HEK293 (cell line): ENCODE data around the gene CDYL.

Source experiments
- CTCF ChIA-PET: fragments of 350-600 bp; formaldehyde crosslinking; extraction: SDS; loops from one replicate; lab custom pipeline; 2021; ENCODE audit warnings: antibody characterized with exemption; lab: Yijun Ruan, JAX
- POLR2A ChIA-PET: fragments of 300-600 bp; formaldehyde crosslinking; extraction: SDS; loops from one replicate; lab custom pipeline; 2020; ENCODE audit warnings: antibody characterized with exemption, inconsistent platforms; lab: Yijun Ruan, JAX
- H3K27ac ChIP-seq: fragments of 200-500 bp; sonication (Bioruptor generic); 2 replicates; pipeline ENCODE4 v1.5.1; 2014; ENCODE audit warnings: low read depth, low read length, control low read depth, inconsistent platforms; ENCODE audit errors: extremely low read depth
- H3K36me3 ChIP-seq, 2 experiments: fragments of 200-500 bp in 1 of 2; sonication (Bioruptor generic) in 1 of 2; 1 replicate in 1 of 2; 2 replicates in 1 of 2; pipeline ENCODE4 v1.5.1; 2014 to 2017; ENCODE audit warnings: inconsistent platforms in 2 of 2, low read length in 2 of 2; ENCODE audit not compliant: control insufficient read depth in 2 of 2, insufficient read depth in 1 of 2
- H3K4me1 ChIP-seq: fragments of 200-500 bp; sonication (Bioruptor generic); 2 replicates; pipeline ENCODE4 v1.5.1; 2014; ENCODE audit warnings: mild to moderate bottlenecking, low read length, inconsistent platforms; ENCODE audit not compliant: control insufficient read depth, insufficient read depth
- H3K4me3 ChIP-seq: 2 replicates; pipeline ENCODE4 v1.5.1; 2011; ENCODE audit warnings: low read depth, mild to moderate bottlenecking, control low read depth, low read length, moderate library complexity
- H3K9me3 ChIP-seq: fragments of 200-500 bp; sonication (Bioruptor generic); 2 replicates; pipeline ENCODE4 v1.5.1; 2014; ENCODE audit warnings: low read depth, low read length, inconsistent platforms; ENCODE audit not compliant: control insufficient read depth, insufficient read depth
- ATF2 ChIP-seq: fragments of 450-650 bp; formaldehyde crosslinking; IDR thresholded peaks from 2 replicates; pipeline ENCODE4 v1.5.1; 2016; ENCODE audit warnings: missing biosample characterization, missing genetic modification characterization, low read depth
- GFI1B ChIP-seq: fragments of 450-650 bp; formaldehyde crosslinking; IDR thresholded peaks from 2 replicates; pipeline ENCODE4 v1.5.1; 2016; ENCODE audit warnings: missing biosample characterization, missing genetic modification characterization
- ZBTB21 ChIP-seq: fragments of 450-650 bp; formaldehyde crosslinking; IDR thresholded peaks from 2 replicates; pipeline ENCODE4 v1.5.1; 2017; ENCODE audit warnings: missing biosample characterization, missing genetic modification characterization
- ZFP3 ChIP-seq: fragments of 450-650 bp; formaldehyde crosslinking; IDR thresholded peaks from 2 replicates; pipeline ENCODE4 v1.5.1; 2016; ENCODE audit warnings: low read depth, missing biosample characterization, missing genetic modification characterization
- ZFP69B ChIP-seq: fragments of 450-650 bp; formaldehyde crosslinking; IDR thresholded peaks from 2 replicates; pipeline ENCODE4 v1.5.1; 2016; ENCODE audit warnings: missing biosample characterization, missing genetic modification characterization
- ZNF121 ChIP-seq: fragments of 450-650 bp; formaldehyde crosslinking; IDR thresholded peaks from 2 replicates; pipeline ENCODE4 v1.5.1; 2016; ENCODE audit warnings: missing biosample characterization, missing genetic modification characterization
- ZNF169 ChIP-seq: fragments of 450-650 bp; formaldehyde crosslinking; IDR thresholded peaks from 2 replicates; pipeline ENCODE4 v1.5.1; 2016; ENCODE audit warnings: missing biosample characterization, missing genetic modification characterization
- ZNF175 ChIP-seq: fragments of 450-650 bp; formaldehyde crosslinking; IDR thresholded peaks from 2 replicates; pipeline ENCODE4 v1.5.1; 2016; ENCODE audit warnings: missing biosample characterization, missing genetic modification characterization
- ZNF530 ChIP-seq: fragments of 450-650 bp; formaldehyde crosslinking; IDR thresholded peaks from 2 replicates; pipeline ENCODE4 v1.5.1; 2016; ENCODE audit warnings: low read depth, missing biosample characterization, missing genetic modification characterization
- ZNF792 ChIP-seq: fragments of 450-650 bp; formaldehyde crosslinking; IDR thresholded peaks from 2 replicates; pipeline ENCODE4 v1.5.1; 2016; ENCODE audit warnings: missing biosample characterization, missing genetic modification characterization
- ZSCAN5A ChIP-seq: fragments of 450-650 bp; formaldehyde crosslinking; IDR thresholded peaks from 2 replicates; pipeline ENCODE4 v1.5.1; 2016; ENCODE audit warnings: missing biosample characterization, missing genetic modification characterization
- TF ChIP-seq, protein P1 (sequence below): fragments of 450-650 bp; formaldehyde crosslinking; conservative IDR thresholded peaks from 2 replicates; pipeline ENCODE4 v1.5.1; 2016; ENCODE audit warnings: low read depth, missing biosample characterization, missing genetic modification characterization
- TF ChIP-seq, protein P2 (sequence below): IDR thresholded peaks from 2 replicates; pipeline ENCODE4 v1.6.1; 2011; ENCODE audit warnings: mild to moderate bottlenecking, low read depth, low read length, borderline replicate concordance
- TF ChIP-seq, protein P3 (sequence below): fragments of 450-650 bp; IDR thresholded peaks from 2 replicates; pipeline ENCODE4 v1.5.1; 2018; ENCODE audit warnings: missing biosample characterization, missing genetic modification characterization
- TF ChIP-seq, protein P4 (sequence below): fragments of 450-650 bp; formaldehyde crosslinking; IDR thresholded peaks from 2 replicates; pipeline ENCODE4 v1.5.1; 2017; ENCODE audit warnings: missing biosample characterization, missing genetic modification characterization

CDYL gene

GRCh38 chr6:4820704-4821276 lies 44.6 kb downstream of the CDYL start:
- no peaks in the 10 kb centered on the region for H3K36me3 ChIP-seq
- ChIA-PET CTCF (interaction anchor here (0.6 to 1.2 kb wide), 4 partner anchors 16 to 210 kb away, joined by 3 to 4 read pairs (median 3); no protein-coding TSS in a partner anchor), POLR2A (no interaction called here)

DNA sequence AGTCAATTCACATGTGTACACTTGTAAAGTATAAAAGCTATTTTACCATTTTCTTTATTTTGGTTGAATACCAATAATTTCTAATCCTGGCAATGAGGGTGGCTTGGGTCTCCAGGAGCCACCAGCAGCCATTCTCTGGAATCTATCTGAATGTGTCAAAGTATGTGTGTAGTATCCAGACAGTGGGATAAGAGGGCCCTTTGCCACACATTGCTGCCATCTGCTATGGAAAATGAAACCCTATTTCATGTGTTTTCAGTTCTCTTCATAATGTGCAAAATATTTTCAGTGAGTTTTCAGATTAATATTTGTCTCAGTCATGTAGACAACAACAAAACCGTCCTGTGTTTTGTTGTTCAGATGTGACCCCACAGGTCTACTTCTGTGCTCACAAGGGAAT lies 46.3 kb downstream of the CDYL start:
- CTCF ChIA-PET, result interaction anchor here (1.0 to 1.5 kb wide), 2 partner anchors 11 to 26 kb away, joined by 3 to 4 read pairs; no protein-coding TSS in a partner anchor
- POLR2A ChIA-PET, result no interaction called here
- Histone ChIP-seq H3K9me3 (no peaks in the 10 kb centered on the region), H3K4me3 (no peak overlapping the region), H3K4me1 (no peaks in the 10 kb centered on the region), H3K36me3 (no peaks in the 10 kb centered on the region), H3K27ac (no peak overlapping the region)
- TF ChIP-seq, protein P1, sequence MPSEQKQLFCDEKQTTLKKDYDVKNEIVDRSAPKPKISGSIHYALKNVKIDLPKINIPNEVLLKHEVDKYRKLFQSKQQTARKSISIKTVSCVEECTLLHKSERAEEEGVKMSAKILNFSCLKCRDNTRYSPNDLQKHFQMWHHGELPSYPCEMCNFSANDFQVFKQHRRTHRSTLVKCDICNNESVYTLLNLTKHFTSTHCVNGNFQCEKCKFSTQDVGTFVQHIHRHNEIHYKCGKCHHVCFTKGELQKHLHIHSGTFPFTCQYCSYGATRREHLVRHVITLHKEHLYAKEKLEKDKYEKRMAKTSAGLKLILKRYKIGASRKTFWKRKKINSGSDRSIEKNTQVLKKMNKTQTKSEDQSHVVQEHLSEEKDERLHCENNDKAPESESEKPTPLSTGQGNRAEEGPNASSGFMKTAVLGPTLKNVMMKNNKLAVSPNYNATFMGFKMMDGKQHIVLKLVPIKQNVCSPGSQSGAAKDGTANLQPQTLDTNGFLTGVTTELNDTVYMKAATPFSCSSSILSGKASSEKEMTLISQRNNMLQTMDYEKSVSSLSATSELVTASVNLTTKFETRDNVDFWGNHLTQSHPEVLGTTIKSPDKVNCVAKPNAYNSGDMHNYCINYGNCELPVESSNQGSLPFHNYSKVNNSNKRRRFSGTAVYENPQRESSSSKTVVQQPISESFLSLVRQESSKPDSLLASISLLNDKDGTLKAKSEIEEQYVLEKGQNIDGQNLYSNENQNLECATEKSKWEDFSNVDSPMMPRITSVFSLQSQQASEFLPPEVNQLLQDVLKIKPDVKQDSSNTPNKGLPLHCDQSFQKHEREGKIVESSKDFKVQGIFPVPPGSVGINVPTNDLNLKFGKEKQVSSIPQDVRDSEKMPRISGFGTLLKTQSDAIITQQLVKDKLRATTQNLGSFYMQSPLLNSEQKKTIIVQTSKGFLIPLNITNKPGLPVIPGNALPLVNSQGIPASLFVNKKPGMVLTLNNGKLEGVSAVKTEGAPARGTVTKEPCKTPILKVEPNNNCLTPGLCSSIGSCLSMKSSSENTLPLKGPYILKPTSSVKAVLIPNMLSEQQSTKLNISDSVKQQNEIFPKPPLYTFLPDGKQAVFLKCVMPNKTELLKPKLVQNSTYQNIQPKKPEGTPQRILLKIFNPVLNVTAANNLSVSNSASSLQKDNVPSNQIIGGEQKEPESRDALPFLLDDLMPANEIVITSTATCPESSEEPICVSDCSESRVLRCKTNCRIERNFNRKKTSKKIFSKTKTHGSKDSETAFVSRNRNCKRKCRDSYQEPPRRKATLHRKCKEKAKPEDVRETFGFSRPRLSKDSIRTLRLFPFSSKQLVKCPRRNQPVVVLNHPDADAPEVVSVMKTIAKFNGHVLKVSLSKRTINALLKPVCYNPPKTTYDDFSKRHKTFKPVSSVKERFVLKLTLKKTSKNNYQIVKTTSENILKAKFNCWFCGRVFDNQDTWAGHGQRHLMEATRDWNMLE, result no peak
- no peak for TF ChIP-seq ZBTB21 (tag by site-specific recombination)
- TF ChIP-seq ZNF530 (tag by site-specific recombination), result no peak
- TF ChIP-seq, protein P2, sequence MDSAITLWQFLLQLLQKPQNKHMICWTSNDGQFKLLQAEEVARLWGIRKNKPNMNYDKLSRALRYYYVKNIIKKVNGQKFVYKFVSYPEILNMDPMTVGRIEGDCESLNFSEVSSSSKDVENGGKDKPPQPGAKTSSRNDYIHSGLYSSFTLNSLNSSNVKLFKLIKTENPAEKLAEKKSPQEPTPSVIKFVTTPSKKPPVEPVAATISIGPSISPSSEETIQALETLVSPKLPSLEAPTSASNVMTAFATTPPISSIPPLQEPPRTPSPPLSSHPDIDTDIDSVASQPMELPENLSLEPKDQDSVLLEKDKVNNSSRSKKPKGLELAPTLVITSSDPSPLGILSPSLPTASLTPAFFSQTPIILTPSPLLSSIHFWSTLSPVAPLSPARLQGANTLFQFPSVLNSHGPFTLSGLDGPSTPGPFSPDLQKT, result no peak
- no peak for TF ChIP-seq ZFP3 (tag by site-specific recombination)
- TF ChIP-seq ZNF169 (tag by site-specific recombination), result no peak
- TF ChIP-seq, protein P3, sequence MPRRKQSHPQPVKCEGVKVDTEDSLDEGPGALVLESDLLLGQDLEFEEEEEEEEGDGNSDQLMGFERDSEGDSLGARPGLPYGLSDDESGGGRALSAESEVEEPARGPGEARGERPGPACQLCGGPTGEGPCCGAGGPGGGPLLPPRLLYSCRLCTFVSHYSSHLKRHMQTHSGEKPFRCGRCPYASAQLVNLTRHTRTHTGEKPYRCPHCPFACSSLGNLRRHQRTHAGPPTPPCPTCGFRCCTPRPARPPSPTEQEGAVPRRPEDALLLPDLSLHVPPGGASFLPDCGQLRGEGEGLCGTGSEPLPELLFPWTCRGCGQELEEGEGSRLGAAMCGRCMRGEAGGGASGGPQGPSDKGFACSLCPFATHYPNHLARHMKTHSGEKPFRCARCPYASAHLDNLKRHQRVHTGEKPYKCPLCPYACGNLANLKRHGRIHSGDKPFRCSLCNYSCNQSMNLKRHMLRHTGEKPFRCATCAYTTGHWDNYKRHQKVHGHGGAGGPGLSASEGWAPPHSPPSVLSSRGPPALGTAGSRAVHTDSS (tag by site-specific recombination), result no peak
- TF ChIP-seq, protein P4, sequence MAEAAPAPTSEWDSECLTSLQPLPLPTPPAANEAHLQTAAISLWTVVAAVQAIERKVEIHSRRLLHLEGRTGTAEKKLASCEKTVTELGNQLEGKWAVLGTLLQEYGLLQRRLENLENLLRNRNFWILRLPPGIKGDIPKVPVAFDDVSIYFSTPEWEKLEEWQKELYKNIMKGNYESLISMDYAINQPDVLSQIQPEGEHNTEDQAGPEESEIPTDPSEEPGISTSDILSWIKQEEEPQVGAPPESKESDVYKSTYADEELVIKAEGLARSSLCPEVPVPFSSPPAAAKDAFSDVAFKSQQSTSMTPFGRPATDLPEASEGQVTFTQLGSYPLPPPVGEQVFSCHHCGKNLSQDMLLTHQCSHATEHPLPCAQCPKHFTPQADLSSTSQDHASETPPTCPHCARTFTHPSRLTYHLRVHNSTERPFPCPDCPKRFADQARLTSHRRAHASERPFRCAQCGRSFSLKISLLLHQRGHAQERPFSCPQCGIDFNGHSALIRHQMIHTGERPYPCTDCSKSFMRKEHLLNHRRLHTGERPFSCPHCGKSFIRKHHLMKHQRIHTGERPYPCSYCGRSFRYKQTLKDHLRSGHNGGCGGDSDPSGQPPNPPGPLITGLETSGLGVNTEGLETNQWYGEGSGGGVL (tag by site-specific recombination), result no peak
- TF ChIP-seq ZNF121 (tag by site-specific recombination), result no peak
- TF ChIP-seq ZSCAN5A (tag by site-specific recombination), result no peak
- no peak for TF ChIP-seq GFI1B (tag by site-specific recombination)
- TF ChIP-seq ZNF792 (tag by site-specific recombination), result no peak
- no peak for TF ChIP-seq ZNF175 (tag by site-specific recombination)

More at GRCh38 chr6:4820704-4821276, 44.6 kb downstream of the CDYL start:
- H3K27ac ChIP-seq, result no peak overlapping the region
- H3K4me3 ChIP-seq, result no peak overlapping the region
- TF ChIP-seq ZFP69B (tag by site-specific recombination) (no peak), ATF2 (tag by site-specific recombination) (peak; percentile 52; the same call in 1 of the 2 replicates)
- no peaks in the 10 kb centered on the region for H3K9me3 ChIP-seq
- H3K4me1 ChIP-seq, result peaks cover 3% of the 10 kb centered on the region; the same call in 1 of the 2 replicates
